NCI-H226 (cell line): ENCODE measurements around the gene CFAP157.

Experiments used
- DNase-seq: peaks from one replicate; pipeline ENCODE4 v3.0.0-alpha.2; 2015

Gene CFAP157

GRCh38 chr9:127693697-127694096 is 13.1 kb upstream of the CFAP157 start:
- no peak for DNase-seq

- no peak for DNase-seq
These were observed 11.7 kb upstream of the CFAP157 start for GRCh38 chr9:127694890-127695720.

DNA sequence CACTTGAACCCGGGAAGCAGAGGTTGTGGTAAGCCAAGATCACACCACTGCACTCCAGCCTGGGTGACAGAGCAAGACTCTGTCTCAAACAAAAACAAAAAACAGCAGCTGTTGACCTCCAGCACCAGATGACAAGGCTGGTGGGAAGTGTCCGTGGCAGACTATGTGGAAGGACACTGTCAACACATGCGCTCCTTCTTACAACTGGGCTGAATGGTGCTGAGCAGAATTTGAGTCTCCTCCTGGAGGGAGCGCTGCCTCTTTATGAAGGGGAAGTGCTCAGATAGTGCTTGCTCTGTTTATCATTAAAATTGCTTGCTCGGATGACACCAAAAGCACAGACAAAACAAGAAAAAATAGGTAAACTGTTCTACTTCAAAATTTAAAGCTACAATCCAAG is 9.2 kb upstream of the CFAP157 start:
- DNase-seq, result no peak

GRCh38 chr9:127698386-127698785 is 8.4 kb upstream of the CFAP157 start:
- no peak for DNase-seq

- DNase-seq, result peak; percentile 93
These were observed 7.7 kb upstream of the CFAP157 start for GRCh38 chr9:127698985-127699670.

DNA sequence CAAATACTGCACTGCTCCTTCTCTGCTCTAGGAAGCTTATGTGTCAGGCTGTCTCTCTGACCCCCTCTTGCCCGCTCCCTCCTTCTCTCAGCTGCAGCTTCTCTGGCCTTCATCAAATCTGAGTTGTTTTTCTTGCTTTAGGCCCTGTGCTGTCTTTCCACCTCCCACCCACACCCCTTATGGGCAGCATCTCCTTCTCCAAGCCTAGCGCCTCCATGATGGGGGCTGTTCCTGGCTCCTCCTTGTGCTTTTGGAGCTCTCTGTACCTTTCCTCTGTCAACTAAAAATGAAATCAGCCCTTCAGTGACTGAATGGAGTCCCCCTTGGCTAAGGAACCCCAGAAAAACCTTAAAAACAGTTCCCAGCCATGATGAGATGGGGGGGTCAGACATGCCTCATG is 6.6 kb upstream of the CFAP157 start:
- no peak for DNase-seq

- DNase-seq, result no peak
These were observed 6.1 kb upstream of the CFAP157 start for GRCh38 chr9:127700594-127701255.

- DNase-seq, result no peak
These were observed 3.4 kb upstream of the CFAP157 start for GRCh38 chr9:127703289-127703946.

- no peak for DNase-seq
These were observed 1.0 kb upstream of the CFAP157 start for GRCh38 chr9:127705577-127706379.

- no peak for DNase-seq
These were observed 978 bp downstream of the CFAP157 start for GRCh38 chr9:127707766-127708165.

- DNase-seq, result no peak
These were observed 2.3 kb downstream of the CFAP157 start for GRCh38 chr9:127708952-127709587.

GRCh38 chr9:127710204-127710783 is 3.5 kb downstream of the CFAP157 start:
- DNase-seq, result no peak

GRCh38 chr9:127711226-127711701 is 4.5 kb downstream of the CFAP157 start:
- no peak for DNase-seq

- DNase-seq, result no peak
These were observed 5.1 kb downstream of the CFAP157 start for GRCh38 chr9:127711831-127712274.

- no peak for DNase-seq
These were observed 5.6 kb downstream of the CFAP157 start for GRCh38 chr9:127712371-127712770.

- no peak for DNase-seq
These were observed 6.1 kb downstream of the CFAP157 start for GRCh38 chr9:127712867-127713266.

- DNase-seq, result no peak
These were observed 7.4 kb downstream of the CFAP157 start for GRCh38 chr9:127714020-127714750.

GRCh38 chr9:127714951-127715469 is 8.2 kb downstream of the CFAP157 start:
- no peak for DNase-seq

GRCh38 chr9:127715470-127716337 is 8.9 kb downstream of the CFAP157 start, which contains the start of the genes PTRH1 and TTC16:
PTRH1 (minus strand) TSS chr9:127715663; CDS start chr9:127715639, 24 bp downstream.
TTC16 (plus strand) TSS chr9:127716079; CDS start chr9:127716146, 67 bp downstream.
- peak; percentile 92 for DNase-seq
